Measurements from ENCODE around the gene SRXN1.
"Not testable (repeated sequence)": the region's sequence is repeated elsewhere in the genome, so short reads cannot be mapped to it uniquely, and the experiment has no call there.

The SRXN1 gene

GRCh38 chr20:653590-654416 lies 803 bp upstream of the SRXN1 start:
- DNase-seq = peak; percentile 40

- DNase-seq = no peak
These were observed 338 bp downstream of the SRXN1 start for GRCh38 chr20:652615-653109.

GRCh38 chr20:651713-652614 lies 1.0 kb downstream of the SRXN1 start:
- DNase-seq = no peak

- no peak for DNase-seq
These were observed 2.0 kb downstream of the SRXN1 start for GRCh38 chr20:650954-651353.

GRCh38 chr20:650281-650680 lies 2.7 kb downstream of the SRXN1 start:
- no peak for DNase-seq

GRCh38 chr20:647479-648019 lies 5.5 kb downstream of the SRXN1 start:
- no peak for DNase-seq

GRCh38 chr20:646868-647233 lies 6.1 kb downstream of the SRXN1 start:
- no peak for DNase-seq

GRCh38 chr20:646107-646867 lies 6.7 kb downstream of the SRXN1 start:
- DNase-seq = no peak

- peak; percentile 28 for DNase-seq
These were observed 7.5 kb downstream of the SRXN1 start for GRCh38 chr20:645318-646106.

- DNase-seq = no peak
These were observed 8.2 kb downstream of the SRXN1 start for GRCh38 chr20:644692-645317.

GRCh38 chr20:642398-643174 lies 10.4 kb downstream of the SRXN1 start:
- no peak for DNase-seq

- not testable (repeated sequence) for DNase-seq
These were observed 11.0 kb downstream of the SRXN1 start for GRCh38 chr20:642013-642397.

GRCh38 chr20:641516-641875 lies 11.5 kb downstream of the SRXN1 start:
- no peak for DNase-seq

GRCh38 chr20:640674-641515 lies 12.1 kb downstream of the SRXN1 start:
- DNase-seq = no peak

GRCh38 chr20:638579-638978 lies 14.4 kb downstream of the SRXN1 start:
- DNase-seq = no peak

GRCh38 chr20:637559-637958 lies 15.4 kb downstream of the SRXN1 start:
- DNase-seq = no peak

GRCh38 chr20:635893-636338 lies 17.1 kb downstream of the SRXN1 start:
- DNase-seq = no peak

- no peak for DNase-seq
These were observed 17.7 kb downstream of the SRXN1 start for GRCh38 chr20:635028-635892.

All from DMS79 treated with DMSO at 0.1 percent for 48 hours (cell line).